K562 (cell line): ENCODE results near the gene THOC5. TPM values are rescaled to one million over a fixed set of nuclear protein-coding genes. Genes with fewer than 3 reads are reported as not detected.

Source experiments
- ATAC-seq: fragments of 200-7000 bp; cut with Tn5 transposase; 3 replicates; pipeline ENCODE4 v1.9.1; 2020; ENCODE audit warnings: moderate library complexity
- BruUV-seq: library from RNA; stranded (reverse); fragments of 400-500 nt; replicated peaks from 2 replicates; lab custom pipeline; 2021; lab: Mats Ljungman, UMichigan
- CTCF ChIA-PET: fragments of 300-600 bp; formaldehyde crosslinking; extraction: SDS; loops from one replicate; lab custom pipeline; 2021; ENCODE audit warnings: low intra/inter-chr PET ratio; lab: Yijun Ruan, JAX
- POLR2A ChIA-PET: fragments of 300-600, 350-650 bp; sonication (Branson Sonifier 250); formaldehyde crosslinking; extraction: SDS; loops from one replicate; lab custom pipeline; 2021; ENCODE audit warnings: antibody characterized with exemption, inconsistent platforms; lab: Yijun Ruan, JAX
- DNase-seq, 4 experiments: peaks; one replicate each; pipeline versions ENCODE4 v3.0.0 to v3.0.0-alpha.2; 2011 to 2018; ENCODE audit warnings: low spot score in 3 of 4, mixed read lengths in 3 of 4; ENCODE audit errors: extremely low read depth in 1 of 4
- FAIRE-seq: peaks from 2 replicates; lab custom pipeline; 2011; peaks lifted over from hg19 to GRCh38; lab: Jason Lieb, UNC
- H2AFZ ChIP-seq: 2 replicates; pipeline ENCODE4 v1.6.0; 2011; ENCODE audit warnings: low read depth, low read length, control low read depth, inconsistent platforms
- H3K27ac ChIP-seq: fragments of 200-600 bp; 3 replicates; pipeline ENCODE4 v1.8.0; 2011; ENCODE audit warnings: low read depth, mild to moderate bottlenecking, control low read depth, inconsistent platforms, low read length, moderate library complexity, mixed read lengths; ENCODE audit errors: extremely low read depth
- H3K27me3 ChIP-seq, 2 experiments: fragments of 300-600 bp in 1 of 2; 2 replicates in 1 of 2; 3 replicates in 1 of 2; pipeline versions ENCODE4 v1.6.0 to v1.8.0; 2011; ENCODE audit warnings: inconsistent platforms in 2 of 2, low read length in 2 of 2, mild to moderate bottlenecking in 1 of 2, mixed read lengths in 1 of 2, moderate library complexity in 1 of 2; ENCODE audit not compliant: control insufficient read depth in 2 of 2, insufficient read depth in 2 of 2
- H3K36me3 ChIP-seq: fragments of 300-600 bp; 3 replicates; pipeline ENCODE4 v1.8.0; 2011; ENCODE audit warnings: mild to moderate bottlenecking, low read length, inconsistent platforms; ENCODE audit not compliant: control insufficient read depth, insufficient read depth
- H3K4me1 ChIP-seq, 2 experiments: fragments of 200-600 bp in 1 of 2; replicated peaks in 1 of 2; 2 replicates in 1 of 2; 3 replicates in 1 of 2; pipeline versions ENCODE4 v1.5.1 to v1.8.0; 2011; ENCODE audit warnings: inconsistent platforms in 2 of 2, low read length in 2 of 2, mild to moderate bottlenecking in 1 of 2, mixed read lengths in 1 of 2, moderate library complexity in 1 of 2; ENCODE audit not compliant: control insufficient read depth in 2 of 2, insufficient read depth in 2 of 2
- H3K4me2 ChIP-seq: 2 replicates; pipeline ENCODE4 v1.6.1; 2011; ENCODE audit warnings: low read length, control low read depth, inconsistent platforms, mixed read lengths; ENCODE audit not compliant: insufficient read depth
- H3K4me3 ChIP-seq: fragments of 200-600 bp; sonication (generic), shearing (Covaris generic); 2 replicates; pipeline ENCODE4 v1.5.1; 2016; ENCODE audit warnings: control low read depth, inconsistent platforms
- H3K79me2 ChIP-seq: fragments of 200-600 bp; 3 replicates; pipeline ENCODE4 v1.8.0; 2011; ENCODE audit warnings: low read length, inconsistent platforms; ENCODE audit not compliant: control insufficient read depth, insufficient read depth
- H3K9ac ChIP-seq, 2 experiments: 2 replicates each; pipeline versions ENCODE4 v1.6.0 to v1.6.1; 2011; ENCODE audit warnings: low read depth in 2 of 2, low read length in 2 of 2, control low read depth in 1 of 2, inconsistent platforms in 1 of 2, mild to moderate bottlenecking in 1 of 2, mixed read lengths in 1 of 2; ENCODE audit not compliant: insufficient read depth in 1 of 2
- H3K9me1 ChIP-seq: one replicate; pipeline ENCODE4 v1.6.0; 2011; ENCODE audit warnings: inconsistent platforms, mild to moderate bottlenecking, low read length, moderate library complexity; ENCODE audit not compliant: control insufficient read depth, insufficient read depth
- H3K9me3 ChIP-seq: replicated peaks from 2 replicates; pipeline ENCODE4 v1.5.1; 2011; ENCODE audit warnings: low read depth, low read length, inconsistent platforms; ENCODE audit not compliant: control insufficient read depth, insufficient read depth
- H4K20me1 ChIP-seq: replicated peaks from 2 replicates; pipeline ENCODE4 v1.6.1; 2011; ENCODE audit warnings: low read length, inconsistent platforms, mixed read lengths; ENCODE audit not compliant: control insufficient read depth, insufficient read depth
- CCNT2 ChIP-seq: IDR thresholded peaks from 2 replicates; pipeline ENCODE4 v1.6.1; 2011; ENCODE audit warnings: borderline replicate concordance, low read depth, mild to moderate bottlenecking, moderate library complexity, mixed read lengths, low read length; ENCODE audit not compliant: insufficient read length; ENCODE audit errors: extremely low read depth
- CHD1 ChIP-seq: fragments of 200-600 bp; sonication (generic); IDR thresholded peaks from one replicate; pipeline ENCODE4 v1.6.1; 2012; ENCODE audit warnings: mild to moderate bottlenecking, moderate library complexity, low read length, inconsistent platforms
- CTCFL ChIP-seq: IDR thresholded peaks from 2 replicates; pipeline ENCODE4 v1.6.1; 2011; ENCODE audit warnings: borderline replicate concordance, low read depth, mild to moderate bottlenecking, moderate library complexity, low read length; ENCODE audit not compliant: insufficient read depth, poor library complexity, severe bottlenecking
- KLF1 ChIP-seq: fragments of 450-650 bp; IDR thresholded peaks from 2 replicates; pipeline ENCODE4 v1.6.1; 2016; ENCODE audit warnings: missing genetic modification characterization, missing compliant biosample characterization
- KLF10 ChIP-seq: fragments of 250-450 bp; sonication (Bioruptor Pico); IDR thresholded peaks from 2 replicates; pipeline ENCODE4 v1.6.1; 2021; ENCODE audit warnings: matching md5 sums
- NRF1 ChIP-seq, 2 experiments: fragments of 450-650 bp; IDR thresholded peaks in 1 of 2; conservative IDR thresholded peaks in 1 of 2; 2 replicates each; pipeline ENCODE4 v1.6.1; 2014; ENCODE audit warnings: mild to moderate bottlenecking in 2 of 2
- PCBP1 ChIP-seq: fragments of 200-400 bp; formaldehyde crosslinking; IDR thresholded peaks from 2 replicates; pipeline ENCODE4 v1.6.1; 2018; ENCODE audit warnings: mild to moderate bottlenecking, low read depth, low read length; ENCODE audit not compliant: poor library complexity, severe bottlenecking
- RB1 ChIP-seq: fragments of 450-650 bp; IDR thresholded peaks from 2 replicates; pipeline ENCODE4 v1.6.1; 2017; ENCODE audit warnings: low read depth, mild to moderate bottlenecking
- TAL1 ChIP-seq: fragments of 450-650 bp; IDR thresholded peaks from 2 replicates; pipeline ENCODE4 v1.6.1; 2016; ENCODE audit warnings: mild to moderate bottlenecking
- TEAD1 ChIP-seq, 2 experiments: fragments of 450-650 bp in 1 of 2; sonication (generic) in 1 of 2; formaldehyde crosslinking; IDR thresholded peaks; 2 replicates each; pipeline versions ENCODE4 v1.4.0 to v1.8.0; 2020 to 2022; ENCODE audit warnings: mild to moderate bottlenecking in 2 of 2, missing genetic modification reagents in 1 of 2
- ZFP30 ChIP-seq: fragments of 250-450 bp; sonication (Bioruptor Pico); IDR thresholded peaks from 2 replicates; pipeline ENCODE4 v1.8.0; 2022; ENCODE audit warnings: moderate library complexity, mild to moderate bottlenecking, inconsistent platforms, borderline replicate concordance
- ZKSCAN1 ChIP-seq: fragments of 150-350 bp; IDR thresholded peaks from 2 replicates; pipeline ENCODE4 v1.6.1; 2016; ENCODE audit warnings: low read depth, low read length
- ZNF384 ChIP-seq: IDR thresholded peaks from 2 replicates; pipeline ENCODE4 v1.6.1; 2012; ENCODE audit warnings: low read depth, low read length, improper control_type of control experiment
- ZNF41 ChIP-seq: fragments of 250-450 bp; sonication (Bioruptor Pico); conservative IDR thresholded peaks from 2 replicates; pipeline ENCODE4 v1.4.0; 2020; ENCODE audit warnings: mild to moderate bottlenecking
- ZNF507 ChIP-seq: conservative IDR thresholded peaks from 2 replicates; pipeline ENCODE4 v1.6.1; 2017; ENCODE audit warnings: missing genetic modification characterization, missing compliant biosample characterization
- WGBS: fragments of 100-300 bp; shearing (Covaris generic); methylation state at CpG from one replicate; pipeline ENCODE4 v1.1.6; 2016; ENCODE audit warnings: low coverage, mixed read lengths; ENCODE audit not compliant: insufficient coverage; ENCODE audit errors: missing lambda C conversion rate; 5-methylcytosine and 5-hydroxymethylcytosine counted together
- in situ Hi-C: fragments of 300-500 bp; cut with MboI; formaldehyde crosslinking; loops from 4 replicates; pipeline ENCODE4 v1.15.0; 2018; ENCODE audit warnings: inconsistent platforms, mixed read lengths
- intact Hi-C: fragments of 100-400 bp; cut with micrococcal nuclease; formaldehyde crosslinking; loops from 2 replicates; pipeline ENCODE4 v1.14.2; 2022
- polyA plus RNA-seq, 8 experiments: library from polyadenylated mRNA; depleted of rRNA in 4 of 8; stranded (reverse) in 5 of 8; unstranded in 3 of 8; fragments of >200 nt; fragmentation: Nextera tagmentation in 2 of 8; fragmentation: Illumina TruSeq in 1 of 8; extraction: Ambion mirVana in 2 of 8; extraction: Trizol in 1 of 8; gene quantifications; 2 replicates each; pipeline versions ENCODE4 v1.2.1 to v1.2.3, GENCODE V29; 2011 to 2014; ENCODE audit warnings: inconsistent platforms in 1 of 8, missing spikeins in 1 of 8
- total RNA-seq, 7 experiments: library from RNA; depleted of rRNA in 6 of 7; stranded (reverse); fragments of >200 nt in 6 of 7; fragmentation: Illumina TruSeq in 2 of 7; extraction: Trizol in 2 of 7; gene quantifications; 2 replicates each; pipeline versions ENCODE4 v1.2.1 to v1.2.3, GENCODE V29; 2011 to 2021; ENCODE audit warnings: low replicate concordance in 1 of 7
- TF ChIP-seq, protein P1 (sequence below): fragments of 450-650 bp; IDR thresholded peaks from 2 replicates; pipeline ENCODE4 v1.6.1; 2018; ENCODE audit not compliant: partially characterized antibody

The THOC5 gene
- total and polyA plus RNA-seq, 9 of the 15 experiments (the other 6 are each of a cell fraction or from before 2014, with no cell fraction given) = 45.3 to 96.5 (median 51.4) TPM

DNA sequence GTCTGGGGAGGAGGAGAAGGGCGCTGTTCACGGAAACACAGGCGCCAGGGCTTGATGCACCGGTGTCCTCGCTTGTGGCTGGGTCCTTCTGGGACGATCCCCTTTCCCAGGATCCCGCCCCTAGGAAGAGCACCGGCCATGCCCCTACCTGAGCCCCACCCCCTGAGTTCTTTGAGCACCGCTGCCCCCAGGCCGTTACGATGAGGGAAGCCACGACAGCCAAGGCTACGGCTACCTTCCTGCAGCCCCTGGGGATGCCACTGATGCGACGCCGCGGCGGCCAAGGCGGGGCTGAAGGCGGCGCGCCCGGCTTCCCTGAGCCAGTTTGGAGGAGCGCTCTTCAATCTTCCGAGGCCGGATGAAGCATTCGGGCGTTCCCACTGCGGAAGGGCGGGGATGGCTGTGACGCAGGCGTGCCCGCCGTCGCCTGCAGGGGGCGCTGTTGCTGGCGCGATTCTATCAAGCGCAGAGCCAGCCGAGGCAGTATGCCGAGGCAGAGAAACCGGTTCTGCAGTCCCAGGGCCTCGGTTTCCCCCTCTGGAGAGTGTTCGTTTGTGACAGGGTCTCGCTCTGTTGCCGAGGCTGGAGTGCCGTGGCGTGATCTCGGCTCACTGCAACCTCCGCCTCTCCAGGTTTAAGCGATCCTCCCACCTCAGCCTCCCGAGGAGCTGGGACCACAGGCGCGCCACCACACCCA lies 83.2 kb downstream of the THOC5 start:
- BruUV-seq = no TSS peak
- Histone ChIP-seq H3K4me1 (peaks cover 0 to 11% of the 10 kb centered on the region in 2 experiments; a peak in 2 of 5 replicates), H3K9me3 (no peaks in the 10 kb centered on the region), H3K27me3 (no peaks in the 10 kb centered on the region), H2AFZ (peak overlapping the region; percentile 72), H3K9ac (0 out of 4 replicates have a peak overlapping the region, but pooled peaks of 1 of the 2 experiments have one; percentile 68), H3K79me2 (no peaks in the 10 kb centered on the region), H3K9me1 (no peaks in the 10 kb centered on the region), H3K4me3 (no peak overlapping the region), H3K36me3 (peaks cover 11% of the 10 kb centered on the region; the same call in 1 of the 3 replicates), H4K20me1 (no peaks in the 10 kb centered on the region), H3K27ac (no peak overlapping the region), H3K4me2 (peak overlapping the region; percentile 41)
- ChIA-PET CTCF (interaction anchor here (1.3 kb wide), 1 partner anchor 54 kb away, joined by 7 read pairs; no protein-coding TSS in a partner anchor), POLR2A (interaction anchor here (0.6 to 1.0 kb wide), 3 partner anchors 13 to 82 kb away, joined by 3 to 4 read pairs (median 3); partner anchors contain the start of gene AP1B1)
- ATAC-seq (peak; percentile 99), FAIRE-seq (peak; percentile 37), DNase-seq (peak; percentile 78 to 83 (median 80))
- in situ Hi-C loops = no loop called here
- intact Hi-C loops = no loop called here
- WGBS = 26% methylated on average over 23 of the region's 54 CpGs
- TF ChIP-seq RB1 (peak; percentile 63; the same call in 1 of the 2 replicates), NRF1 (conservative IDR thresholded peaks at IDR 0.05 in 1 of 2, IDR thresholded peaks at IDR 0.05 in 1 of 2) (peak; percentile 30 to 57; a peak in 3 of 4 replicates), ZKSCAN1 (no peak), ZNF41 (CRISPR knock-in tag) (no peak), TAL1 (no peak), CCNT2 (no peak), ZNF507 (tag) (no peak), ZFP30 (no peak), PCBP1 (no peak), KLF1 (tag) (no peak), CTCFL (peak; percentile 64), ZNF384 (no peak), TEAD1 (CRISPR knock-in tag; IDR thresholded peaks at IDR 0.05) (peak in 1 of 2 experiments; percentile 43; a peak in 1 of 4 replicates), KLF10 (CRISPR knock-in tag) (no peak), CHD1 (no peak)
- TF ChIP-seq, protein P1, sequence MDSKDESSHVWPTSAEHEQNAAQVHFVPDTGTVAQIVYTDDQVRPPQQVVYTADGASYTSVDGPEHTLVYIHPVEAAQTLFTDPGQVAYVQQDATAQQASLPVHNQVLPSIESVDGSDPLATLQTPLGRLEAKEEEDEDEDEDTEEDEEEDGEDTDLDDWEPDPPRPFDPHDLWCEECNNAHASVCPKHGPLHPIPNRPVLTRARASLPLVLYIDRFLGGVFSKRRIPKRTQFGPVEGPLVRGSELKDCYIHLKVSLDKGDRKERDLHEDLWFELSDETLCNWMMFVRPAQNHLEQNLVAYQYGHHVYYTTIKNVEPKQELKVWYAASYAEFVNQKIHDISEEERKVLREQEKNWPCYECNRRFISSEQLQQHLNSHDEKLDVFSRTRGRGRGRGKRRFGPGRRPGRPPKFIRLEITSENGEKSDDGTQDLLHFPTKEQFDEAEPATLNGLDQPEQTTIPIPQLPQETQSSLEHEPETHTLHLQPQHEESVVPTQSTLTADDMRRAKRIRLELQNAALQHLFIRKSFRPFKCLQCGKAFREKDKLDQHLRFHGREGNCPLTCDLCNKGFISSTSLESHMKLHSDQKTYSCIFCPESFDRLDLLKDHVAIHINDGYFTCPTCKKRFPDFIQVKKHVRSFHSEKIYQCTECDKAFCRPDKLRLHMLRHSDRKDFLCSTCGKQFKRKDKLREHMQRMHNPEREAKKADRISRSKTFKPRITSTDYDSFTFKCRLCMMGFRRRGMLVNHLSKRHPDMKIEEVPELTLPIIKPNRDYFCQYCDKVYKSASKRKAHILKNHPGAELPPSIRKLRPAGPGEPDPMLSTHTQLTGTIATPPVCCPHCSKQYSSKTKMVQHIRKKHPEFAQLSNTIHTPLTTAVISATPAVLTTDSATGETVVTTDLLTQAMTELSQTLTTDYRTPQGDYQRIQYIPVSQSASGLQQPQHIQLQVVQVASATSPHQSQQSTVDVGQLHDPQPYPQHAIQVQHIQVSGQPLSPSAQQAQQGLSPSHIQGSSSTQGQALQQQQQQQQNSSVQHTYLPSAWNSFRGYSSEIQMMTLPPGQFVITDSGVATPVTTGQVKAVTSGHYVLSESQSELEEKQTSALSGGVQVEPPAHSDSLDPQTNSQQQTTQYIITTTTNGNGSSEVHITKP = peak; percentile 76
